Epithelial cell of proximal tubule (primary cell): ENCODE data around the gene COL28A1. TPM values are rescaled to one million over a fixed set of nuclear protein-coding genes. Genes with fewer than 3 reads are reported as not detected.

ENCODE experiments used
- DNase-seq: peaks from one replicate; pipeline ENCODE4 v3.0.0-alpha.2; 2011; ENCODE audit warnings: low read depth
- H3K4me3 ChIP-seq: 2 replicates; pipeline ENCODE4 v1.5.1; 2011; ENCODE audit warnings: low read depth, mild to moderate bottlenecking, low read length
- total RNA-seq: library from RNA; depleted of rRNA; stranded (reverse); fragments of >200 nt; gene quantifications from 2 replicates; pipeline ENCODE4 v1.2.3, GENCODE V29; 2015
- TF ChIP-seq, protein P1 (sequence below): conservative IDR thresholded peaks from 2 replicates; pipeline ENCODE4 v1.5.1; 2012; ENCODE audit warnings: low read depth, mild to moderate bottlenecking, low read length

Gene COL28A1
- total RNA-seq, 1 donor from 2014 or later, result 0.40 TPM

DNA sequence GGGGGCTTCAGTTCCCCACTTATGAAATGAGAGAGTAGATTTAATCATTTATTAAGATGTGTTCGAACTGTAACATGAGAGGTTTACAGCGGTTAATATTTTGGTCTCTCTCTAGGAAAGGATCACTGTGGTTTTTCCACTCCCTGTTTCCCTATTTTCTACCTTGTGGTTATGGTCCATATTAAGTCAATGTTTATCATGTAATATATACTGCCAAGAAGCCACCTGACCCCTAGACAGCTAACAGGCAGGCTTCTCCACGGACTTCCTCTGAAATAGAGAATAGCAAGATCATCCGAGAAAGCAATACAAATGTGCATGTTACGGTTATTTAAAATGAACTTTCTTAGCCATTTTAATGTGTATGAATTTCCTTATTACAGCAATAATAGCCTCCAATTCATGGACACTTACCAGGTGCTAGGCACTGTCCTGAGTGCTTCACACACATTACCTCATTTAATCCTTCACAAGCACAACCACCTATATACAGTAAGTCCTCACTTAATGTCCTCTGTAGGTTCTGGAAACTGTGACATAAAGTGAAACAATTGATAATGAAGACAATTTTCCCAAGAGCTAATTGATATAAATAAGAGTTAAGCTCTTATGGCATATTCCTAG, 835 bp upstream of the COL28A1 start:
- TF ChIP-seq, protein P1, sequence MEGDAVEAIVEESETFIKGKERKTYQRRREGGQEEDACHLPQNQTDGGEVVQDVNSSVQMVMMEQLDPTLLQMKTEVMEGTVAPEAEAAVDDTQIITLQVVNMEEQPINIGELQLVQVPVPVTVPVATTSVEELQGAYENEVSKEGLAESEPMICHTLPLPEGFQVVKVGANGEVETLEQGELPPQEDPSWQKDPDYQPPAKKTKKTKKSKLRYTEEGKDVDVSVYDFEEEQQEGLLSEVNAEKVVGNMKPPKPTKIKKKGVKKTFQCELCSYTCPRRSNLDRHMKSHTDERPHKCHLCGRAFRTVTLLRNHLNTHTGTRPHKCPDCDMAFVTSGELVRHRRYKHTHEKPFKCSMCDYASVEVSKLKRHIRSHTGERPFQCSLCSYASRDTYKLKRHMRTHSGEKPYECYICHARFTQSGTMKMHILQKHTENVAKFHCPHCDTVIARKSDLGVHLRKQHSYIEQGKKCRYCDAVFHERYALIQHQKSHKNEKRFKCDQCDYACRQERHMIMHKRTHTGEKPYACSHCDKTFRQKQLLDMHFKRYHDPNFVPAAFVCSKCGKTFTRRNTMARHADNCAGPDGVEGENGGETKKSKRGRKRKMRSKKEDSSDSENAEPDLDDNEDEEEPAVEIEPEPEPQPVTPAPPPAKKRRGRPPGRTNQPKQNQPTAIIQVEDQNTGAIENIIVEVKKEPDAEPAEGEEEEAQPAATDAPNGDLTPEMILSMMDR, result no peak
- DNase-seq, result no peak
- H3K4me3 ChIP-seq, result no peak overlapping the region

DNA sequence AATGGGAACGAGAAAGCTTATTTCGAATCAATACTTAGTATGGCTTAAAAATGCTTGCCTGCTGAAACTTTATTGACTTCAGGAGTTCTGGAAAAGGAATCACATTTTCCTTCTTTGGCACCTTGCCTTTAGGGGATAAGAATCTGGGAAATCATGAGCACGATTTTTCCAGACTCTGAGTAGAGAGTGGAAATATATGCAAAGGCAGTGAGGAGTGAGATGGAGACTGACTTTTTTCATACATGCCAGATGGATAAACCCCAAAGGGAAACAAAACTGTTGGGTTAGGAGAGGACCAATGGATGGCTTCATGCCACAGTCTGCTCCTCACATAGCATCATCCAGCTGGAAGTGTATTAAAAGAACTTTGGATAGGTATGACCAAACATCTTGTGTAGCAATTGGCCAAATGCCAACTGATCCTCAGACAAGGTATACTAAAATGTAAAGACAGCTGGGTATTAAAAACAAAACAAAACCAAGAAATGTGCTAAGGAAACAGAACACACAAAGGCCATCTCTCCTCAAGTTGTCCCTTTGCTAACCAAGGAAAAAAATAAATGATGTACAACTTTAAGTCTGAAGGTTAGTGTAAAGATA, 1.7 kb downstream of the COL28A1 start:
- H3K4me3 ChIP-seq, result no peak overlapping the region
- DNase-seq, result no peak
- TF ChIP-seq, protein P1, result no peak

DNA sequence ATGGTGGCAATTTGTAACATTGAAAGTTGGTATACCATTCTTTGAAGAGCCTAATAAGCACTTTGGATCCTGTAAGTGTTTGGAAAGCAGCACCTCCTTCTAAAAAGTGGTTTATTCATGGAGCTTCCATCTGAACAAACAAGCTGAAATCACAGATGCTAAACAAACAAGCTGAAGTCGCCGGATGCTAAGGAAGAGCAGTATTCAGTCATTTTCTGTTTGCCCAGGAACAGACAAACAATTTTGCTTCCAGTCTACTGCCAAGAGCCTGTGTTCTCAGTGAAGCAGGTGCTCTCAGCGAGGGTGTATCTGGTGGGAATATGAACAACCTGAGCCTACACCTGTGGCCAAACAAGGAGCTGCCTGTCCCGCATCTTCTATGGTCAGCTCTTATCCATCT, 6.3 kb downstream of the COL28A1 start:
- no peak for DNase-seq
- H3K4me3 ChIP-seq, result no peak overlapping the region
- TF ChIP-seq, protein P1, result no peak

DNA sequence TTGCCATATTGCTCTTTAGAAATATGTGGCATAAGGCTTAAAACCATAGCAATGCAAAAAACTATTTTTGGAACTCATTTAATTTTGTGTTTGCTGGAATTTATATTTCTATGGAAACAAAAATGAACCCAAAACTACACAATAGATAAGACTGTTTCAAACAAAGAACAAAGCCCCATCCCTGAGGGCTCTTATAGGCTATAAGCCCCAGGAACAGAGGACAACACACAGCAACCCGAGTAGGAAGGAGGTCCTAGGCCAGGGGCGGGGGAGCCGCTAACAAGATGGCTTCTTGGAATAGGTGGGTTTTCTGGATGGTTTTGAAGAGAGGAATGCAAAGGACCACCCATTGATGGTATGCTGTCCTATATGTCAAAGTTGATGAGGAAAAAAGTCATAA, 8.6 kb downstream of the COL28A1 start:
- DNase-seq, result no peak
- no peak overlapping the region for H3K4me3 ChIP-seq
- TF ChIP-seq, protein P1, result no peak

DNA sequence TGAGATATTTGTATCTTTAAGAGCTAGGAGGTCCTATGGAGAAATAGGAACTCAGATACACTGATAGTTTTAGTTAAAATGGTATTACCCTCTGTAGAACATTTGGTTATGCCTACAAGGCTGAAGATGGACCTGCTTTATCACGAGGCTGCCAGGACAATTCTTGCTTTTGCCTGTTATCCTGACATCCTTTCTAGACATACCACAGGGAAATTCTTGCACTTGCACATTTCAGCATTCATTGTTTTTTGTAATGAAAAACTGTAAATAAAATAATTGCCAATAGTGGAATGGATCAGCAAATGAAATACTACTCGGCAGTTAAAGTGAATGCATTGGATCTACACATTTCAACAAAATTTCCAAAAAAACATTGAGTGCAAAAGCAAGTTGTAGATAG, 9.7 kb downstream of the COL28A1 start:
- TF ChIP-seq, protein P1, result no peak
- no peak overlapping the region for H3K4me3 ChIP-seq
- no peak for DNase-seq

DNA sequence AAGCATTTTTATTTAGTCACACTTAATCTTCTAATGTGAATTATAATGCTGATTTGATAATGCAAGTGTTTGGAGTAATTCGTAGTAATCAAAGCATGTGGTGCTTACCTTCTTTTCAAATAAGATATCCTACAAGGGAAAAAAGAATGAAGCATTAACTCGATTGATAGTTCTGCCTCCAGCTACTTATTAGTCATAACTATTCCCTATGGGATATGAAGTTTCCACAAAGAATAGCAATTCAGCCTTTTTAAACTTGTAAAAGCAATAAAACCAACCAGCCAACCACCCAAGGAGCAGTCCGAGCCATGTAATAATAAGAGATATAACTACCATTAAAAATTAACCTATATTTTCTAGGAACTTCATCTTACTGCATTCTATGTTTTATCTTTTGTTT, 11.6 kb downstream of the COL28A1 start:
- H3K4me3 ChIP-seq, result no peak overlapping the region
- DNase-seq, result no peak
- TF ChIP-seq, protein P1, result no peak

DNA sequence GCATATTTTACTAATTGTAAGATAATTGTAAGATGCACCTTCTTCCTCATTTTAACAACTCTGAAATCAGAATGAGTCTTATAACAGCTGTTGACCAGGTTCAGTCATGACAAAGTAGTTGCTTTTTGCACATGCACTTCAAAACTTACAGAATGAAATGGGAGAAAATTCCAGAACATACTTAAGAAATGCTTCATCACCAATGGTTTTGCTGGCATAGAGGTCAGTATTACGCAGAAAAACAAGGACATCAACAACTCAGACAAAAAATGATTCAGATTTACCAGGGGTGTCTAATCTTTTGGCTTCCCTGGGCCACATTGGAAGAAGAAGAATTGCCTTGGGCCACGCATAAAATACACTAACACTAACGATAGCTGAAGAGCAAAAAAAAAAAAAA, 13.3 kb downstream of the COL28A1 start:
- TF ChIP-seq, protein P1, result no peak
- H3K4me3 ChIP-seq, result no peak overlapping the region
- no peak for DNase-seq
